IPS DF 4.7 (cell line): ENCODE data around the gene CERK.

Source experiments
- DNase-seq: peaks from one replicate; pipeline ENCODE4 v3.0.0-alpha.2; 2013; ENCODE audit warnings: low spot score; ENCODE audit errors: extremely low read depth

CERK gene

DNA sequence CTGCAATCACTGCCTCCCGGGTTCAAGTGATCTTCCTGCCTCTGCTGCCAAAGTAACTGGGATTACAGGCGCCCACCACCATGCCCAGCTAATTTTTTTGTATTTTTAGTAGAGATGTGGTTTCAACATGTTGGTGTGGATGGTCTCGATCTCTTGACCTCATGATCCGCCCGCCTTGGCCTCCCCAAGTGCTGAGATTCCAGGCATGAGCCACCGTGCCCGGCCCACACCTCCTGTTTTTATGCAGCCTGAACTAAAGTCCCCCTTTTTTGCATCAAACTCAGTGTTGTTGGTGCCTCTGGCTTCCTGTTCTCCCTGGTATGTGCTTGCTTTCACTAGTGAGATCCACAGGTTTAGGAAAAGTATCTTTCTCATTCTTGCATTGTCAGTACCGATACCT, 28.6 kb upstream of the CERK start:
- DNase-seq = no peak

DNA sequence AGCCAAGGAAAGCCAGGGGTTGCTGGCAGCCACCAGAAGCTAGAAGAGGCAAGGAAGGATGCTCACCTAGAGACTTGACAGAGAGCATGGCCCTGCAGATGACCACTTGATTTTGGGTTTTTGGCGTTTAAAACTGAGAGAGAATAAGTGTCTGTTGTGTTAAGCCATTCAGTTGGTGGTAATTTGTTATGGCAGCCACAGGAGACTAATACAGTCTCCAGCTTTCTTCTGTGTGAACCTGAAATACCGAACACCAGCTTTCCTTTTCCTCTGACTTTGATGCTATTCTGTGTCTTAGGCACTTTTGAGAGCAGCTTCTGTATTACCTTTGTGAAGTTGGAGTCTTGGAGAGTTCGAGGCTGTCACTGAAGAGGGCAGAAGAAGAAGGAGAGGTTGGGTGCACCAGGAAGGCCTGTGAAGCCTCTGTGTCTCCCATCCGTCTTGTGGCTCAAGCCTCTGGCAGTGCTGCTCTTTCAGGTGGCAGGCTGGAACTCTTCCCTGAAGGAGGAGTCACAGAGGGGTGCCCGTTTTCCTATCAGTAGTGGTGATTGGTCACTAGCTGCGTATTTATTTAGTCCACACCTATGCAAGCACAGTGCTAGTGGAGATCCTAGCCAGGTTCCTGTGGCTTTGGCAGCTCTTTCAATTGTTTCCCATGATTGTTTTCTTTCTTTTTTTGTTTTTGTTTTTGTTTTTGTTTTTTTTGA, 26.9 kb upstream of the CERK start:
- no peak for DNase-seq

DNA sequence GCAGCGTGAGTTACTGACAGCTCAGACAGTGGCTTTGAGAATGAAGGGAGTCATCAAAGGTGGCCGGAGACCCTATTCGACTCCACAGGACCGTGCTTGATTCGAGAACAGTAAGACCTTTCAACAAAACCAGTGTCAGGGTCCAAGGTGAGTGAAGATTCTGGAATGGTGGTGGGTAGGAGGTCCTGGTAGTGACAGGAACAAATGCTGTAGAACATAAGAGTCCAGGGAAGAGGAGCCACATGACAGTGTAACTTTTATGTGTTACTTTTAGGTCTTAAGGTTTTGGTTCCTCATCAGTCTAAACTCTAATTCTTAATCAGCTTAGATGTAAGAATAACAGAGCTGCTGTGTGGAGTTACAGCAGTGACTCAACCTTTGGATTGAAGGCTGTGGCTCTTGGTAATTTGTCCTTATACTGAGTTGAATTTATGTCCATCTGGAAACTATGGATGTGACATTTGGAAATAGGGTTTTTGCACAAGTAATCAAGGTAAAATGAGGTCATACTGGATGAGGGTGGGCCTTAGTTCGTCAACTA, 26.2 kb upstream of the CERK start:
- DNase-seq = no peak

DNA sequence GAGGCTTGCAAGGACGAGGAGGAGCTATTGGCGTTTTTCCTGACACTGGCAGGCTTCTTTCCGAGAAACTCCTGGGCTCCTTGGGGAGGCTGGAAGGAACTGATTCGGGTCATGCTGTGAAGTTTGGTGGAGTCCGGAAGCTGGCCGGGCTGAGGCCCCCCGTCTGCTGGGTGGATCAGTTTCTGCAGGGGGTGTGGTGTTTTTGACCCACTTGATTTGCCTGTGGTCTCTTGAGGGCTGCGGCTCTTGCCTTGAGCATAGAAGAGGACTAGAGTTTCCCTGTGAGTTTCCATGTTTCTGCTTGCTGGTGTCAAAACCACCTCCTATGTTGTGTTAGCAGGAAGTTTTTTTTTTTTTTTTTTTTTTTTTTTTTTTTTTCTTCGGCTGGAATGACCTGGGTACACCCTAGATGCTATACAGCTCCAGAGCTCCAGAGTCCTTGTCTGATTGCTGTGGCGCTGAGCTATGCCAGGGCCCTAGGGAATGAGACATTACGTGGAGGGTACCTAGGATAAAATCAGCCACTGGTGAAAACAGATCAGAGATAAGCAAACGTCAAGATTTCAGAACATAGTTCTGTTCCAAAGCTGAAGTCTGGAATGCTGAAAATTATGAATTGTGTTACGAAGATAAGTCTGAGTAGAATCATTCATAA, 25.1 kb upstream of the CERK start:
- DNase-seq = no peak

DNA sequence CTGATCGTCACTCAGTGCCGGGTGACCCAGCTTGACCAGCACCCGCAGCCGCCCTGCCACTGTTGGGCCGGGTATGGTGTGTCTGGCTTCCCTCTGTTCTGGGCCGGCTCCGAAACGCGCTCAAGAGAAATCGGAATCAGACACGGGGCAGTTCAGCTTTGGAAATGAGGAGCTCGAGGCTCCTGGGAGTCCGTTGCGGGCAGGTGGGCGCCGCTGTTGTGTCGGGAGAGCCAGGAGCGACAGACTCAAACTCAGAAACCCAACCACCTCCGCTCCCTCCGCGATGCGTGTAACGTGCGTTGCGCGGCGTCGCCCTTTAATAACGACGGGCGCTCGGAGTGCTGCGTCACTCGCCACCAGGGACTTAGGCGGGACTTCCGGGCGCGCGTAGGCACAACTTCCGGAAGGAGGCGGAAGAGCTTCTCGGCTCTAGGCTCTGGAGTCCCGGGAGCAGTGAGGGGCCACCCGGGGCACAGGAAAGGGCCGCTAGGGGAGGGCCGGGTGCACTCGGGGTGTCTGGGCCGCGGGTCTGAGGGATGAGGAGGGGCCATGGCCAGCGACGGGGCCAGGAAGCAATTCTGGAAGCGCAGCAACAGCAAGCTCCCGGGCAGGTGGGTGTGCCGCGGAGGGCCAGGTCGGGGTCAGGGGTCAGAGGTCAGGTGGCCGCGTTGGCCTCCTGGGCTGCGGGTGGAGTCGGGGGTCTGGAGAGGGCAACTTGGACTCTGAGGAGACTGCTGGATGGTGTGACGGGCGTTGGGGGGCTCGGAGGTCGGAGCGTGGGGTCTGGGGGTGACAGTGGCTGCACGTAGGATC, 24.4 kb upstream of the CERK start, which contains the start of gene TBC1D22A:
Gene TBC1D22A (plus strand): TSS at position 413 of the 813 bp plus-strand sequence. CDS start 137 bp downstream, at position 550.
- DNase-seq = peak; percentile 53

DNA sequence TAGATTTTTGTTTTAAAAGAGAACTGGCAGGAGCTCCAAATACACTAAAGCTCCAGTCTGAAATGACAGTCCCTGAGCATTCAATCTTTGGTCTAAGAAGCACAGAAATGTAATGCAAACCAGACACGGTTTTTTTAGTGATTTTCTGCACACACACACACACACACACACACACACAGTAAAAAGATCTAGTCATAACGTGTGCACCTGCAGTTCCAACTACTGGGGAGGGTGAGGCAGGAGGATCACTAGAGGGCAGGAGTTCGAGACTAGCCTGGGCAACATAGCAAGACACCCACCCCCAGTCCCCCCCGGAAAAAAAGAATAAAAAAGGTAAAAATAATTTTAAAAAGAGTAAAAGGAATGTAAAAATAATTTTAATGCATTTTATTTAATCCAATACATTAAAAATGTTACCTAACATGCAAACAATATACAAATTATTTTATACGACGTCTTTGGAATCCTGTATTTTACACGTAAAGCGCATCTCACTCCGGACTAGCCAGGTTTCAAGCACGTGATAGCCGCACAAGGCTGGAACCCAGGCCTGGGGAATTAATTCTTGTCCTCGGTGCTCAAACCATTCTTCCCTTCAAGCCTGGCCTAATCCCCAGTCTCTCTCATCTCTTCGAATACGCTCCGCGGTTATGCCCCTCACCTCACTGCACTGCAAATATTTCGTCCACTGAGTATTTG, 23.6 kb upstream of the CERK start:
- no peak for DNase-seq

DNA sequence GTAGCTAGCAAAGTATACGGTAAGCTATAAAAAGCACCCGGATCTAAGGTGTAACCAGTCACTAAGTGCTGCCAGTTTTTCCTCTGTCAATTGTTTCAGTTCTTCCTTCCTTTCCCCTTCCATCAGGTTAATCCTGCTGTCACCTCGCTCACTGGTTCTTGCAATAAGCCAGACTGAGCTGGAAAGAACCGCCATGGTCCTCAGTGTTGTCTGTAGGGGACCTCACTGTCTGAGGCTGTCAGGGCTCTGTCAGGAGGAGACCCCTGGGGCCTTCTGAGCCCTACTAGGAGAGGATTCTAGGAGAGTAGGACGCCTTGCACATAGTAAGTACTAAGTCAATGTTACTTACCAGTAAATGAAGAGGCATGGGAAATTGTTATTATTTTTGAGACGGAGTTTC, 23.0 kb upstream of the CERK start:
- no peak for DNase-seq

DNA sequence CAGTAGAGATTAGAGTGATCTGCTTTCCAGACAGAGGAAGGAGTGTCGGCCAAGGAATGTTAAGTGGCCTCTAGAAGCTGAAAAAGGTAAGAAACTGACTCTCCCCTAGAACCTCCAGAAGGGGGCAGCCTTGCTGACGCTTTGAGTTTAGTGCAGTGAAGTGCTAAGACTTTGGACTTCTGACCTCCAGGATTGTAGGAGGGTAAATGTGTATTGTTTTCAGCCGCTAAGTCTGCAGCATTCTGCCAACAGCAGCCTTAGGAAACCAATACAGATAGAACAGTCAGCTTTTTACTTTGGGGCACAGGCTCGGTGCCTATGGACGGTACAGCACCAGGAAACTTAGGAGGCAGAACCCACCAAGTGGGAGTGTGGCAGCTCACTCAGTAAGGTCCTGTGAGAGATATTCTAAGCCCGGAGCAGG, 20.8 kb upstream of the CERK start:
- DNase-seq = peak; percentile 66

DNA sequence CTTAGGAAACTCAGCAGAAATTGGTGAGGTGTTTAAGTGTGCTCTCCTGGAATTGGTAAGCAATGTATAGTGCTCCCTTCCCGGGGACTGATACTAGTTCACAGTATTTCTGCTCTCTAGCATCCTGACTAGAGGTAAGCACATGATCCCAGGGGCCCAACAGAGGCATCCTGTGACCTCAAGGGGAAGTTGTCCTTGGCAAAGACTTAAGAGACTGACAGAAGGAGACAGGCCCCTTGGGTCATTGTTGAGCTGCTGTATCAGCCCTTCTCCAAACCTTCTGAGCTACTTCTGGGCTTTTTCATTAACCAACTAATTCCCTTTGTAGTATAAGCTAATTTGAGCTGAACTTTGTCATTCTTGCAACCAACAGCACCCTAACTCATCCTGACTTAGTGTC, 20.1 kb upstream of the CERK start:
- no peak for DNase-seq

DNA sequence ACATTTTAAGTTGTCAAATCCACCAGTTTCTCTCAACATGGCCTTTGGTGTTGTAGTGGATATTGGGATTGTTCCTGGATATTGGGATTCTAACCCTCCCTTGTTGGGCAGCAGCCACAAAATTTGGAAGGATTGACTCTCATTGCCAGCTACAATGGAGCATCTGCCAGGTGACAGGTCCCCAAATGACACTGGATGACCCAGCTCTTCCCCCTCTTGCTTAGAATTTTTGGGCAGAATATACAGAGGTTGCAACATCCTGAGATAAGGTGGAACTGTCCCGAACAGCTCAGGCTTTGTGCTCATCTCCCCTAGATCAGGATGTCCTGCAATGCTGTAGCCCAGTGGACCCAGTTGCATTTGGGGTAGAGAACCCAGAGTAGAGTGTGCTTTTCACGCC, 19.1 kb upstream of the CERK start:
- no peak for DNase-seq

DNA sequence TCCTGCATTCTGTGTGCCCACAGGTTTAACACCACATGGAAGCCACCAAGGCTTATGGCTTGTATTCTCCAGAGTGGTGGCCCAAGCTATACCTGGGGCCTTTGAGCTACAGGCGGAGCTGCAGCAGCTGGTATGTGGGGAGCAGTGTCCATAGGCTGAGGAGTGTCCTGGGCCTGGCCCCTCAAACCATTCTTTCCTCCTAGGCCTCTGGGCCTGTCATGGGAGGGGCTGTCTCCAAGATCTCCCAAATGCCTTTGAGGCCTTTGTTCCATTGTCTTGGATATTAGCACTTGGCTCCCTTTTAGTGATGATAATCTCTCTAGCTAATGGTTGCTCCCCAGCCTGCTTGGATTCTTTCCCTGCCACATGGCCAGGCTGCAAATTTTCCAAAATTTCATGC, 18.0 kb upstream of the CERK start:
- no peak for DNase-seq

DNA sequence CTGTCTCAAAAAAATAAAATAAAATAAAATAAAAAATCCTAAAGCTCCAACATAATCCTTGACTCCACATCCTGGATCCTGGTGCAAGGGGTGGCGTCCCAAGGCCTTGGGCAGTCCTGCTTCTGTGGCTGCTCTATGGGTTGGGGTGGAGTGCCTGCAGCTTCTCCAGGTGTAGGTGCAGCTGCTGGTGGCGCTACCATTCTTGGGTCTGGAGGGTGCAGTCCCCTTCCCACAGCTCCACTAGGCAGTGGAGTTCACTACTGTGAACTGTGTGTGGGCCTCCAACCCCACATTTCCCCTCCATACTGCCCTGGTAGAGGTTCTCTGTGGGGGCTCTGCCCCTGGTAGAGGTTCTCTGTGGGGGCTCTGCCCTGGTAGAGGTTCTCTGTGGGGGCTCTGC, 17.5 kb upstream of the CERK start:
- DNase-seq = no peak

DNA sequence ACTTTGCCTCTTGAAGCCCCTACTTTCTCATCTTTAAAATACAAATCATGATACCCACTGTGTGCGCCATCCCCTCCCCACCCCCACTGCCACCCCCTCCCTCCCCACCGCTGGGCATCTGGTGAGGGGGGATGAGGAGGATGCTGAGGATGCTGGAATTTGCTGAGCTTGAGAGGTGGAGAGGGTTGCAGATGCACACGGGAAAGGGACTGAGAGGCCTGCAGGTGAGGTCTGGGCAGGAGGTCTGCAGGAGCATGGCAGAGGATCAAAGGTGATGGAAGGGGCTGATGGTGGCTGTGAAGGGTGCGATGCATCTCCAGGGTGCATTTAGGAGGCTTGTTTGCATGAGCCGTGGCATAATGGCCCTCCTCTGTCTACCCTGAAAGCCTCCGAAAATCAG, 16.8 kb upstream of the CERK start:
- DNase-seq = no peak

DNA sequence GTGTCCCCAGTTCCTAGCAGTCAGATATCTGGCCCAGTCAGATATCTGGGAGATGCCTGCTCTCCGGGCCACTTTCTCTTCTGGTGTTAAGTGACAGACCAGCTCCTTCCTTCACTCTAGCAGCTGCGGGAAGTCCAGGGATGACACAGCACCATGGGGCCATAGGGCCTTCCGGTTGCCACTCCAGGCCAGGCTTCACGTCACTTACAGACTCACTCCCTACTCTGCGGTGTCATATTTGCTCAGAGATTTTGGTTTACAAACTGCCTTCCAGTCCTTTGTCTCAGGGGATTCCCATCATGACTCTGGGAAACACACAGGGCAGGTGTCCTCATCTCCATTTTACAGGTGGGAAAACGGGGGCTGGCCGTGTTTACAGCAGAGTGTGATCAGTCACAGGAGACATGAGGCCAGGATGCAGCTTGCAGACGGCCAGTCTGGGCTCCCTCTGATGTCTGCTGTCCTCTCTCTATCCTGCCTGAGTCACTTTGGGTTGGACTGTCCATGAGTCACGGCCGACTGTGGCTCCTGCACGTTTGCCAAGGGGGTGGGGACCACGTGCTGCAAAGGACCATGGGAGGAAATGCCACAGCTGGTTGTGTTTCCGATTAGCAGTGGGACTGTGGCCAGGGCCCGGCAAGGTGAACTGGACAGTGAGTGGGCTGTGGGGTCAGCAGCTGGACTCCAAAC, 16.2 kb upstream of the CERK start:
- no peak for DNase-seq

DNA sequence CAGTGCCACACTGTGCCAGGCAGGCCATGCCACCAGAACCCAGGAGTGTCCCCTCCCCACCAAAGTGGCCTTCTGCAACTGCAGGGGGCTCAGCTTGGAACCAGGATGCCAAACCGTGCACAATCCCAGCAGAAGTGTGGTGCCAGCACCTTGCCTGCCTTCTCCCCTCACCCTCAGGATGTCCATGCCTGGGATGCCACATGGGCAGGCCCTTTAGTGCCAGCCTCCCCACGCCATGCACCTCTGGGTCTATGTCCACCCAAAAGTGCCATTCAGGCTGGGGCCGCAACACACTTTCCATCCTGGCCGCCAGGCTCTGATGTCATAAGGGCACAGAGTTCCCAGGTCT, 15.7 kb upstream of the CERK start:
- DNase-seq = no peak

DNA sequence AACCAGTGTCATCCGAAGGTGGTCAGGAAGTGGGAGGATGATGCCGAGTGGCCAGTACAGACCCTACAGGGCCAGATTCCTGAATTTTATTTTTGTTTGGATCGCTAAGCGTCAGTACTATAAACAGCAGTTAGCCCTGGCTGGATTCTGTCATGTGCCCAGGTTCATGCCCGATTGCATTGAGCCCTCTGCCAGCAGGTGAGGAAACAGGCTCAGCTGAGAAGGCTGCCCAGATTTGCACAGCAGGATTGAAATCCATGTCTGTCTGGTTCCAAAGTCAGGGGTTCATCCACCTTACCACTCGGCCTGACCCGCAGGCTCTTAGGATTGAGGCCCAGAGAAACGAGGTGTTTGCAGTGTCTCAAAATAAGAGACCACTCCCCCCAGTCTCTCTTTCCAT, 15.3 kb upstream of the CERK start:
- no peak for DNase-seq

DNA sequence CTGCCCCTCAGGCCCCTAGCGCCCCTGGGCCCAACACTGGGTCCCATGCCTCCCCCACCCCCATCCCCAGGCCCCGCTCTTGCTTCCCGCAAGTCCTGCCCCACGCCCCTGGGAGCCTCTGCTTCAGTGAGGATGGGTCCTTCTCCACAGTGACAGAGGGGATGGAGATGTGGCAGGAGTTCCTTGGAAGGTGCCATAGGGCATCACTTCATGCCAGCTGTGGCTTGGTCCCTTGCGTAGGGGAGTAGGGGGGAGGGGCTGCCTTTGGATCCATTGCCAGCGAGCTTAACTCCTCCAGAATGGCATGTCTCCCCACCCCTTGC, 14.9 kb upstream of the CERK start:
- DNase-seq = no peak

DNA sequence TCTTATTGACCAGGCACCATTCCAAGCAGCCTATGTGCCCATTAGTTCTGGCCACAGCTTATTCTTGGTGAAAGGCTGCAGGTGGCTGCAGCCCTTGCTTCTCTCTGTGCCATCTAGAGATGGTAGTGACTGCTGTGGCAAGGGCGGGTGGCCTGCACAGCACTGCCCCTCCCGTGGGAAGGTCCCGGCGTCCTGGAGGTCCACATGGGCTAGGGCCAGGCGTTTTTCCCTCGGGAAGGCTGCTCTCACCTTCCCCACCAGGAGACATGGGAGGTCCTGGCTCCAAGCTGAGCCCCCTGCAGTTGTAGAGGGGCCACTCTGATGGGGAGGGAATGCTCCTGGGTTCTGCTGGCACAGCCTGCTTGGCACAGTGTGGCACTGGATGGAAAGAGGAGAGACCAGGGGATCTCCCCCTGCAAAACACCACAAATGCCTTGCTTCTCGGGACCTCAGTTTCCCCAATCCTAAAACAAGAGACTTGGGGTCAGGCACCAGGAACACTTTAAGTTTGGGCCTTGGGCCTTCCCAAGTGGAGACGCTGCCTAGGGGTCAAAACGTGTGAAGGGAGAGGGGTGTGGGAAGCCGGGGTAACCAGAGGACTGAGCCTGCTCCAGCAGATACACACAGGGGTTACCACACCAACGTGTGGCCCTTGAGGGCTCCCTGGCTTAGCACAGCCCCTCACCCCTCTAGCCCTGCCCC, 14.4 kb upstream of the CERK start:
- DNase-seq = no peak

DNA sequence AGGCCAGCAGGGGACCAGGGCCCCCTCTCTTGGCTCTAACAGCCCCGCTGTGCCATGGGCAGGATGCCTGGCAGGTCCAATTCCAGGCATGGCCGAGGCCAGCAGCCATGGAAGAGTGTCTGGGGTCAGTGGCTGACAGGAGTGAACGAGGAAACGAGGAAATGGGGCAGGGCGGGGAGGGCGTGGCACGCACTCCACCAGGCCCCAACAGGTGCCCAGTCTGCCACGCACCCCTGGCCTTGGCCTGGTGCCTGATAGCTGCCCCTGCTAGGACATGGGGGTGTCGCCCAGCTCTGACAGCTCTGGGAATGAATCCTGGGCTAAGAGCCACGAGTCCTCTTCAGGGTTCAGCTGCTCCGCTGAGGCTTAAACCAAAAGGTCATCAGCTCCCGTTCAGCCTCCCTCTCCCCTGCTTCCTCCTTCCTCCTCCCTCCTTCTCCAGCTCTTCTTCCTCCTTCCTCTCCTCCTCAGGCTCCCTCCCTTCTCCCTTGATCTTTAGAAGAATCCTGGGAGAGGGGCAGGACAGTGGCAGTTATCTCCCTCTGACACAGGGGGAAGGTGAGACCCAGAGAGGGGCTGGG, 12.9 kb upstream of the CERK start:
- DNase-seq = no peak

DNA sequence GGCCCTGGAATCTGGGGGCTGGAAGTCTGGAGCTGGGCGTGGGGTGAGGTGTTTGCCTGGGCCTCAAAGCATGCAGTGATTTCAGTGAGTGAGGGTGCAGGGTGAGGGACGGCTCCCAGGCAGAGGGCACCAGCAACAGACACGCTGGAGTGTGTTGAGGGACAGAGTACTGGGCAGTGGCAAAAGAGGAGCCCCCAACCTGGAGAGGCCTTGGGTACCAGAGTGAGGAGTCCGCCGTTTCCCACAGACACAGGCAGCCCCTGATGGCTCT, 12.4 kb upstream of the CERK start:
- DNase-seq = no peak
